GM12878 (cell line): ENCODE data around the gene GMDS. TPM values are rescaled to one million over a fixed set of nuclear protein-coding genes. Genes with fewer than 3 reads are reported as not detected.

Experiments used
- BCL11A ChIP-seq: IDR thresholded peaks from 2 replicates; pipeline ENCODE4 v1.6.1; 2011; ENCODE audit warnings: low read depth, low read length
- BHLHE40 ChIP-seq, 2 experiments: fragments of 450-650 bp in 1 of 2; IDR thresholded peaks; 2 replicates each; pipeline ENCODE4 v1.6.1; 2011 to 2017; ENCODE audit warnings: low read depth in 2 of 2, borderline replicate concordance in 1 of 2, improper control_type of control experiment in 1 of 2, low read length in 1 of 2, mild to moderate bottlenecking in 1 of 2
- EP300 ChIP-seq, 2 experiments: fragments of 150-350 bp in 1 of 2; IDR thresholded peaks; 2 replicates each; pipeline ENCODE4 v1.6.1; 2011 to 2012; ENCODE audit warnings: low read depth in 2 of 2, low read length in 2 of 2, borderline replicate concordance in 1 of 2, improper control_type of control experiment in 1 of 2, inconsistent platforms in 1 of 2; ENCODE audit not compliant: control insufficient read depth in 1 of 2
- ESRRA ChIP-seq: IDR thresholded peaks from 2 replicates; pipeline ENCODE4 v1.6.1; 2012; ENCODE audit warnings: mild to moderate bottlenecking, low read length, improper control_type of control experiment
- GATAD2B ChIP-seq: fragments of 450-650 bp; conservative IDR thresholded peaks from 2 replicates; pipeline ENCODE4 v1.6.1; 2017; ENCODE audit warnings: low read depth, mild to moderate bottlenecking, moderate library complexity
- IKZF1 ChIP-seq: fragments of 450-650 bp; conservative IDR thresholded peaks from 2 replicates; pipeline ENCODE4 v1.6.1; 2017; ENCODE audit warnings: antibody characterized with exemption, mild to moderate bottlenecking
- KAT2A ChIP-seq: conservative IDR thresholded peaks from 2 replicates; pipeline ENCODE4 v1.6.1; 2011; ENCODE audit warnings: low read depth, low read length; ENCODE audit not compliant: control insufficient read depth
- MYB ChIP-seq: fragments of 150-350 bp; IDR thresholded peaks from 2 replicates; pipeline ENCODE4 v1.6.1; 2014; ENCODE audit warnings: mild to moderate bottlenecking, low read depth, low read length, borderline replicate concordance
- NBN ChIP-seq: fragments of 450-650 bp; IDR thresholded peaks from 2 replicates; pipeline ENCODE4 v1.6.1; 2016
- NR2F1 ChIP-seq: fragments of 450-650 bp; conservative IDR thresholded peaks from 2 replicates; pipeline ENCODE4 v1.6.1; 2017; ENCODE audit warnings: mild to moderate bottlenecking
- POU2F2 ChIP-seq: IDR thresholded peaks from 3 replicates; pipeline ENCODE4 v1.6.1; 2011; ENCODE audit warnings: low read depth, mild to moderate bottlenecking, low read length, borderline replicate concordance
- RCOR1 ChIP-seq: conservative IDR thresholded peaks from 2 replicates; pipeline ENCODE4 v1.6.1; 2012; ENCODE audit warnings: low read depth, low read length, improper control_type of control experiment
- RELA ChIP-seq: fragments of 450-650 bp; IDR thresholded peaks from 2 replicates; pipeline ENCODE4 v1.8.0; 2014; ENCODE audit warnings: borderline replicate concordance; ENCODE audit not compliant: partially characterized antibody
- SMAD5 ChIP-seq: IDR thresholded peaks from 2 replicates; pipeline ENCODE4 v1.6.1; 2016; ENCODE audit warnings: antibody characterized with exemption, low read depth
- YY1 ChIP-seq: IDR thresholded peaks from 2 replicates; pipeline ENCODE4 v1.6.1; 2011; ENCODE audit warnings: low read depth, mild to moderate bottlenecking, low read length
- polyA plus RNA-seq, 11 experiments: library from polyadenylated mRNA; depleted of rRNA in 4 of 11; unstranded in 6 of 11; stranded (reverse) in 5 of 11; fragments of >200 nt; fragmentation: Nextera tagmentation in 4 of 11; fragmentation: Illumina TruSeq in 1 of 11; extraction: Ambion mirVana in 4 of 11; extraction: Trizol in 1 of 11; gene quantifications; 1 replicate in 1 of 11; 2 replicates in 10 of 11; pipeline versions ENCODE4 v1.2.1 to v1.2.3, GENCODE V29; 2011 to 2016; ENCODE audit warnings: inconsistent platforms in 2 of 11, missing spikeins in 2 of 11, low read depth in 1 of 11
- total RNA-seq, 4 experiments: library from RNA; depleted of rRNA in 3 of 4; stranded (reverse); fragments of >200 nt in 3 of 4; fragmentation: Illumina TruSeq in 1 of 4; extraction: Trizol in 1 of 4; gene quantifications; 2 replicates each; pipeline versions ENCODE4 v1.2.1 to v1.2.3, GENCODE V29; 2013 to 2021
- TF ChIP-seq, protein P1 (sequence below): IDR thresholded peaks from 2 replicates; pipeline ENCODE4 v1.6.1; 2012; ENCODE audit warnings: low read length, inconsistent platforms
- TF ChIP-seq, protein P2 (sequence below): fragments of 450-650 bp; IDR thresholded peaks from 2 replicates; pipeline ENCODE4 v1.6.1; 2017; ENCODE audit warnings: low read depth, mild to moderate bottlenecking, moderate library complexity
- TF ChIP-seq, protein P3 (sequence below): fragments of 450-650 bp; IDR thresholded peaks from 2 replicates; pipeline ENCODE4 v1.6.1; 2018; ENCODE audit warnings: borderline replicate concordance, mild to moderate bottlenecking; ENCODE audit not compliant: partially characterized antibody

Gene GMDS
- total and polyA plus RNA-seq, 10 of the 15 experiments (the other 5 are each of a cell fraction or from before 2014, with no cell fraction given), result 0.61 to 53.8 (median 29.3) TPM

DNA sequence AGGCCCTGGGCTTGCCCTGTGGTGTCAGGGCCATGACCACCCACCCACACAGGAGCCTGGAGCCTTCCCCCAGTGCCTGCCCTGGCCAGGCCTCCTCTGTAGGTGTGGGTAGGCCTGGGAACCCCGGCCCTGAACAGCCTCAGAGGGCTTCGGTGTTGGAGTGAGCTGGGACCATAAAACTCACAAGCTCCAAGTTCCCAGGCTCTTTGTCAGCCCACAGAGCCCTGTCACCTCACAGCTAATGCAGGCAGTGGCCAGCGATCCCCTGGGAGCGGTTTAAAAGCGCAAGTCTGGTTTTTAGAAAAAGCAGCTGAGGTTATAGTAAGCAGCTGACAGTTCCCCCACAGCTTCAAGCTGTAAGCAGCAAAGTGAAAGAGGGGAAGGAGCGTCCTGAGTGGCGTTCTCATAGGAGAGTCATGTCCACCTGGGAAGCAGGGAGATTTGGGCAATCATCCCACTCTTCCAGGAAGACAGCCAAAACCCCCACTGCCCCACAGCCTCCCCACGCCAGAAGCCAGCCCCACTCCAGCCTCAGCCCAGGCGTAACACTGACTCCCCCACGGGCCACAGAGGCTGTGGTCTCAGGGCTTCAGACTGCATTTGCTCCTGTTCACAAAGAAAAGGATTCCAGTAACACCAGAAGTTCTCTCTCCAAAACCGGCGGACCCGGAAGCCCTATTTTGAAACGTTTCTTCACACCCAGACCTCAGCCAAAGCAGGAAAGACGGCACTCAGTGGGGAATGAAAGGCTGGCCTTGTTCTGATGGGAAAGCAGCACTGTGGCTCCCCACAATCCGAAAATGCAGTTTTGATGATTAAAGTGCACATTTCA, 670.0 kb downstream of the GMDS start (continued):
- TF ChIP-seq YY1 (0 out of 2 replicates have a peak, but pooled peaks have one; percentile 21), NBN (peak; percentile 56; the same call in 1 of the 2 replicates), KAT2A (no peak), EP300 (IDR thresholded peaks at IDR 0.05; ENCODE audit: borderline replicate concordance in 1 of 2, control insufficient read depth in 1 of 2, low read depth in 2 of 2, low read length in 2 of 2) (peak; percentile 17 to 60; a peak in 1 of 4 replicates), IKZF1 (peak; percentile 52; the same call in 1 of the 2 replicates), BHLHE40 (IDR thresholded peaks at IDR 0.05; ENCODE audit: borderline replicate concordance in 1 of 2, low read depth in 2 of 2, low read length in 1 of 2) (peak; percentile 39 to 57; a peak in 2 of 4 replicates), RCOR1 (no peak), BCL11A (peak; percentile 66; the same call in 1 of the 2 replicates), NR2F1 (peak; percentile 79), RELA (no peak), SMAD5 (no peak), ESRRA (no peak), POU2F2 (peak; percentile 45; the same call in 1 of the 3 replicates), GATAD2B (peak; percentile 96), MYB (no peak)
- TF ChIP-seq, protein P1, sequence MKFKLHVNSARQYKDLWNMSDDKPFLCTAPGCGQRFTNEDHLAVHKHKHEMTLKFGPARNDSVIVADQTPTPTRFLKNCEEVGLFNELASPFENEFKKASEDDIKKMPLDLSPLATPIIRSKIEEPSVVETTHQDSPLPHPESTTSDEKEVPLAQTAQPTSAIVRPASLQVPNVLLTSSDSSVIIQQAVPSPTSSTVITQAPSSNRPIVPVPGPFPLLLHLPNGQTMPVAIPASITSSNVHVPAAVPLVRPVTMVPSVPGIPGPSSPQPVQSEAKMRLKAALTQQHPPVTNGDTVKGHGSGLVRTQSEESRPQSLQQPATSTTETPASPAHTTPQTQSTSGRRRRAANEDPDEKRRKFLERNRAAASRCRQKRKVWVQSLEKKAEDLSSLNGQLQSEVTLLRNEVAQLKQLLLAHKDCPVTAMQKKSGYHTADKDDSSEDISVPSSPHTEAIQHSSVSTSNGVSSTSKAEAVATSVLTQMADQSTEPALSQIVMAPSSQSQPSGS, result no peak
- TF ChIP-seq, protein P2, sequence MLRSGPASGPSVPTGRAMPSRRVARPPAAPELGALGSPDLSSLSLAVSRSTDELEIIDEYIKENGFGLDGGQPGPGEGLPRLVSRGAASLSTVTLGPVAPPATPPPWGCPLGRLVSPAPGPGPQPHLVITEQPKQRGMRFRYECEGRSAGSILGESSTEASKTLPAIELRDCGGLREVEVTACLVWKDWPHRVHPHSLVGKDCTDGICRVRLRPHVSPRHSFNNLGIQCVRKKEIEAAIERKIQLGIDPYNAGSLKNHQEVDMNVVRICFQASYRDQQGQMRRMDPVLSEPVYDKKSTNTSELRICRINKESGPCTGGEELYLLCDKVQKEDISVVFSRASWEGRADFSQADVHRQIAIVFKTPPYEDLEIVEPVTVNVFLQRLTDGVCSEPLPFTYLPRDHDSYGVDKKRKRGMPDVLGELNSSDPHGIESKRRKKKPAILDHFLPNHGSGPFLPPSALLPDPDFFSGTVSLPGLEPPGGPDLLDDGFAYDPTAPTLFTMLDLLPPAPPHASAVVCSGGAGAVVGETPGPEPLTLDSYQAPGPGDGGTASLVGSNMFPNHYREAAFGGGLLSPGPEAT, result peak; percentile 59; the same call in 1 of the 2 replicates
- TF ChIP-seq, protein P3, sequence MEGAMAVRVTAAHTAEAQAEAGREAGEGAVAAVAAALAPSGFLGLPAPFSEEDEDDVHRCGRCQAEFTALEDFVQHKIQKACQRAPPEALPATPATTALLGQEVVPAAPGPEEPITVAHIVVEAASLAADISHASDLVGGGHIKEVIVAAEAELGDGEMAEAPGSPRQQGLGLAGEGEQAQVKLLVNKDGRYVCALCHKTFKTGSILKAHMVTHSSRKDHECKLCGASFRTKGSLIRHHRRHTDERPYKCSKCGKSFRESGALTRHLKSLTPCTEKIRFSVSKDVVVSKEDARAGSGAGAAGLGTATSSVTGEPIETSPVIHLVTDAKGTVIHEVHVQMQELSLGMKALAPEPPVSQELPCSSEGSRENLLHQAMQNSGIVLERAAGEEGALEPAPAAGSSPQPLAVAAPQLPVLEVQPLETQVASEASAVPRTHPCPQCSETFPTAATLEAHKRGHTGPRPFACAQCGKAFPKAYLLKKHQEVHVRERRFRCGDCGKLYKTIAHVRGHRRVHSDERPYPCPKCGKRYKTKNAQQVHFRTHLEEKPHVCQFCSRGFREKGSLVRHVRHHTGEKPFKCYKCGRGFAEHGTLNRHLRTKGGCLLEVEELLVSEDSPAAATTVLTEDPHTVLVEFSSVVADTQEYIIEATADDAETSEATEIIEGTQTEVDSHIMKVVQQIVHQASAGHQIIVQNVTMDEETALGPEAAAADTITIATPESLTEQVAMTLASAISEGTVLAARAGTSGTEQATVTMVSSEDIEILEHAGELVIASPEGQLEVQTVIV, result no peak
